Activated naive CD4-positive, alpha-beta T cell treated with anti-CD3 and anti-CD28 coated beads, Interleukin-2, amount 50 U/mL, for 16 hours (primary cell): ENCODE results near the gene DYNLT5.
A peak's percentile ranks its signal among the peaks of the same experiment; 100 is the strongest.
"Not testable (repeated sequence)": the region's sequence is repeated elsewhere in the genome, so short reads cannot be mapped to it uniquely, and the experiment has no call there.

Source experiments
- DNase-seq: peaks from one replicate; pipeline ENCODE4 v3.0.0-alpha.2; 2020

Gene DYNLT5, protein sequence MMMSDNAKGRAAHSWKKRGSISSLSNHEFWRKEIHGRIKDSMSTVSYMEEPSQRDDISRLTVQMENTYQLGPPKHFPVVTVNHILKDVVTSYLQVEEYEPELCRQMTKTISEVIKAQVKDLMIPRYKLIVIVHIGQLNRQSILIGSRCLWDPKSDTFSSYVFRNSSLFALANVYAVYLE

GRCh38 chr1:66752000-66752592 is at the start of gene DYNLT5:
Gene DYNLT5 (plus strand): TSS chr1:66752459. CDS start chr1:66754659, 2,200 bp downstream.
- DNase-seq, result no peak

GRCh38 chr1:66704177-66704875 is 47.9 kb upstream of the DYNLT5 start:
- no peak for DNase-seq

DNA sequence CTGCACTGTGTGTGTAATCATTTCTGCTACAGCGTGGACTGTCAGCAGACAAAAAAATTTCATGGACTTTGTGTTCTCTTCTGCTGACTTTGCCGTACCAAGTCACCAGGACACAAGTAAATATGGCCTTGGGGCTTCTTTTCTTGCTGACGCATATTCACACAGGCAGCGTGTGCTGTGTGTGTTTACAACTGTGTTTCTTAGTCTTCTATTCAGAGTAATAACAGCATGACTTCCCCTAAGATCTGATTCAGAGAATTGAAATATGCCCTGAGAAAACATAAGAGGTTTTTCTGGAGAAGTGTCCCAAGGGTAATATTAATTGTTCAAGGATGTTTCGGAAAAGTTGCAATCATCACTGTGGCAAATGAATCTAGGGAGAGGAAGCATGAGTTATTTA is 47.1 kb upstream of the DYNLT5 start:
- no peak for DNase-seq

DNA sequence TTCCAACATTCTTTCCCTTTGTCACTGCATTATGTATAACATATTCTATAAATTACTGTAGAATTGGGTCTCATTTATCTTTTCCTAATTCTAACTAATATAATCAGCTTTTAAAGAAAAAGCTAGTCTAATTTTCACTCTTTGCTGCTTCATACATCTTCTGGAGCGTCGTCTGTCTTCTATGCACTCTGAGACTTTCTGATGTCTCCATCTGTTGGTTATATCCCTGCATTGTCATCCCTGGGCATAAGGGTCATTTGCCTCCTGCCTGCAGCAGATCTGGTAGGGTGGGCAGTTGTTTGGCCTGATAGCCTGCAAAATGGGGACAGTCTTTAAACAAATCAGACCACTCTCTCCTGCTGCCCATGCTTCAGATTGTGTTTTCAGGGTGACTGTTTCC is 40.8 kb upstream of the DYNLT5 start:
- DNase-seq, result no peak

DNA sequence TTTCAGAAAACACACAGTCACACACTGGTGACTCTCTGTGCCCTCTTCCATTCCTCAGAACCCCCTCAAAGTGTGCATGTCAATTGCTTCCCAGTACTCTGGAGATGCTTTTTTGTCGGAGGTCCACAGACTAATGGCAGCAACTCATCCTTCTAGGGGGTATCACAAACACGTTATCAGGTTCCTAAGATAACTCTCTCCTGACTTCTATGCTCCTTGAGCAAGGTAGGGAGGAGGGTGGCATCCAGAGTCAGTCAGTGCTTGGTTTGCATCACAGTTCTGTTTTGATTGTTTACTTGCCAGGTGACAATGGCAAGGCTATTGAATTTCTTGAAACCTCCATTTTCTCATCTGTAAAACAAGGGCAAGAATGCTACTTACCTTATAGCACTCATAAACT is 39.4 kb upstream of the DYNLT5 start:
- no peak for DNase-seq

GRCh38 chr1:66723985-66724384 is 28.3 kb upstream of the DYNLT5 start:
- no peak for DNase-seq

DNA sequence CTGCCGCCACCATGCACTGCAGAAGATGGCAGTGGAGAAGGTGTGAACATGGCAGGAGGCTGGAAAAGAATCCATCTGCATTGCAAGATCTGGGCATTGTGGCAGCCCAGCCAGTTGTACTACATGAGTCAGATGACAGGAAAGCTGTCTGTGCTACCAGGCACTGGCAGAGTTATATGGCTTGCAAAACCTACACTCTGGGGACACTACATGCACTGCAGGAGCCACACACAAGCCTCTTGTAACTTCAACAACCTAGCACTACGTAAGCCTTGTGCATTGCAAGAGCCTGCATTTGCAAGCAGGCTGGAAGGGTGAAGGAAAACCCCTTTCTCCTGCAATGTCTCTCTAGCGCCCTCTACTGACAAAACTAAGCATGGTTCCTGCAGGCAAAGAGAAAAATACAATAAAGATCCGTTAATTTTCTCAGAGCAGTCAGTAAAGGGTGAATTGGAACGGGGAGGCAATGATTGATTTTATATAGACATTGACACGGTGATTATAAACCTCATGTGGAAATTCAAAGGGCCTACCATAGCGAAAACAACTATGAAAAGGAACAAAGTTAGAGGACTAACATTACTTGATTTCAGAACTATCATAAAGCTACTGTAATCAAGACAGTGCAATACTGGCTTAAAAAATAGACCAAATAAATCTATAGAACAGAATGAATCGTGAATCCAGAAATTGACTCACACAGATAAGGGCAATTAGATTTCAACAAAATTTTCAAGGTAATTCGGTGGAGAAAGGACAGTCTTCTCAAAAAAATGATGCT is 26.2 kb upstream of the DYNLT5 start:
- peak; percentile 39 for DNase-seq

DNA sequence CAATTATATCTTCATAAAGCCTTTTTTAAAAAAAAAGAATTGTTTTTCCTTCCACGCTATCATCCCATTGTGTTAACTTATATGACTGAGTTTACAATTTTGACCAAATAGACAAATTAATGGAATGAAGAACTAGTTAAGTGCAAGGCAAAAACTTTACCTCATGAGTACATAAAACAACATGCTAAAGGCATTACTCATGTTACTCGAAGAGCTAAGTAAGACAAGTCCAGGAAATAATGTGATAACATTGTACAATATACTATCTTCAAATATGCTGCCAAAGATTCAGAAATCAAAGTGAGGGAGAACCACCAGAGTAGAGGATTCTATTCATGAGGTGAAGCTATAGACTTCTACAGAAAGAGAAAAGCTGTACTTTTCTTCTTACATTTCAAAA is 24.2 kb upstream of the DYNLT5 start:
- no peak for DNase-seq

DNA sequence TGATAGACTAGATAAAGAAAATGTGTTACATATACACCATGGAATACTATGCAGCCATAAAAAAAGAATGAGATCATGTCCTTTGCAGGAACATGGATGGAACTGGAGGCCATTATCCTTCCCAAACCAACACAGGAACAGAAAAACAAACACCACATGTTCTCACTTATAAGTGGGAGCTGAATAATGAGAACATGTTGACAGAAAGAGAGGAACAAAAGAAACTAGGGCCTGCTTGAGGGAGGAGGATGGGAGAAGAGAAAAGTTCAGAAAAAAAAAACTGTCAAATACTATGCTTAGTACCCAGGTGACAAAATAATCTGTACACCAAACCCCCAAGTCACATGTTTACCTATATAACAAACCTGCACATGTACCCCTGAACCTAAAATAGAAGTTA is 23.5 kb upstream of the DYNLT5 start:
- DNase-seq, result not testable (repeated sequence)

DNA sequence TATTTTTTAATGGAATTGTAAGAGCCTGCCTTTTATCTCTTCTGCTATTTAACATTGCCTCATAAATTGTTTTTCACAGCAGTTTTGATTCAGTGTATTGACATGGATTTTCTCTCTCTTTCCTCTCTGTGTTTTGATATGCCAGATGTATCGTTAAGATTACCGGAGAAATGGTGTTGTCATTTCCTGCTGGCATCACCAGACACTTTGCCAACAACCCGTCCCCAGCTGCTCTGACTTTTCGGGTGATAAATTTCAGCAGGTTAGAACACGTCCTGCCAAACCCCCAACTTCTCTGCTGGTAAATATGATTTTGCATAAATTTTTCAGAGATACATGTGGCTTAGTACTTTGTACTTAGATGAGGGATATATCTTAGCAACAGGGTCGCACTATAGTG is 23.1 kb upstream of the DYNLT5 start:
- DNase-seq, result no peak

DNA sequence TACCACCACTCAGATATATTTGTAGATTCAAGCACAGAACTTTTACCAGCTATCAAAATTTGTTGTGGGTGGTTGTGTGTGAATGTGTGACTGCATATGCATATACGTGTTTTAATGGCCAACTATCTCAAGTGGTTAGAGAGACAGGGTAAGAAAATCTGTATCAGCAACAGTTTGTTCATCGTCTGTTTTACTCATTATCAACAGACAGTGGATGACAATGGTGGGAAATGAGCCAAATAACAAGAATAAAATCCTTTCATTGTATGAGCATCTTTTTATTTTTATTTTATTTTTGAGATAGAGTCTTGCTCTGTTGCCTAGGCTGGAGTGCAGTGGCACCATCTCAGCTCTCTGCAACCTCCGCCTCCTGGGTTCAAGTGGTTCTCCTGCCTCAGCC is 22.7 kb upstream of the DYNLT5 start:
- no peak for DNase-seq

DNA sequence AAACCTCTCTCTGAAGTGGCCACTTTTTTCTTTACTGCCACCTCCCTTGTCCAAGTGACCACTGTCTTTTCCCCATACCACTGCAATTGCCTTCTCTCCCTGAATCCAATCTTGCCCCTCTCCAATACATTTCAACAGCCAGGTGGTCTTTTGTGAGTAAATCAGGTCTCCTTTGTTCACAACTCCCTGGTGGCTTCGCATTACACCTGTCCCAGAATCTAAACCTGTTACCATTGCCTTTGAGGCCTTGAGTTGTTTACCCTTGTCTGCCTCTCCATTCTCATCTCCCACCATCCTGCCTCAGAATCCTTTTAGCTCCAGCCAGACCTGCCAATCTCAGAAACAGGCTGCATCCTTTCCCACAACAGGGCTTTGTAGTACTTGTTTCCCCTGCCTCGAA is 21.8 kb upstream of the DYNLT5 start:
- no peak for DNase-seq

GRCh38 chr1:66731170-66731865 is 20.9 kb upstream of the DYNLT5 start:
- DNase-seq, result no peak

GRCh38 chr1:66732407-66733166 is 19.7 kb upstream of the DYNLT5 start:
- no peak for DNase-seq

DNA sequence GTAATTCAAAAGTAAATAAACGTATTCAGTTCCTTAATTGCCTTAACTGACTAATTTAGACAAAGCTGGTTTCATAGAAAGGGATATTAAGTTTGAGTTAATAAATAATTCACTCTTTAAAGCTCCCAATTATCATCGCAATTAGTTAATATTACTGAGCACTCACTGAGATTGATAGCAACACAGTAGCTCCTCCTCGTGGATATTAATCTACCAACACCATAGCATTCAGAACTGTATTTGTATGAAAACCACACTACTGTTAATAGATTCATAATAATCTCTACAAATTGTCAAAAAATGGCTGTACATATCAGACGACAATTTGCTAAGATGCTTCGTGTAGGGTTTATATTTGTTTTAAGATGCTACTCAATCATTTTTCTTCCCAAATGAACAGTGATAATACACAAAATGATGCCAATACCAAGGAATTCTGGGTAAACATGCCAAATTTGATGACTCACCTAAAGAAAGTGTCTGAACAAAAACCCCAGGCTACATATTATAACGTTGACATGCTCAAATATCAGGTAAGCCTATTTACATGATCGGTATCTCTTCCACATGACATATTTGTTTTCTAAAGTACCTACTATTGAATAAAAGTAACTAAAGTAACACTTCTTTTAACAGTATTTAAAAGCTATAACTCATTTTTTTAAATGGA is 18.8 kb upstream of the DYNLT5 start:
- no peak for DNase-seq

DNA sequence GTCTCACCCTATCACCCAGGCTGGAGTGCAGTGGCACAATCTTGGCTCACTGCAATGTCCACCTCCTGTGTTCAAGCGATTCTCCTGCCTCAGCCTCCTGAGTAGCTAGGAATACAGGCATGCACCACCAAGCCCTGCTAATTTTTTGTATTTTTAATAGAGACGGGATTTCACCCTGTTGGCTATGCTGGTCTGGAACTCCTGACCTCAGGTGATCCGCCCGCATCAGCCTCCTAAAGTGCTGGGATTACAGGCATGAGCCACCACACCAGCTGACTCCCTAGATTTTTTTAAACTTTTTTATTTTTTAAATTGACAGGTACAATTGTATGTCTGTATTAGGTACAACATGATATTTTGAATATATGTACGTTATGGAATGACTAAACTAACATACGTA is 17.7 kb upstream of the DYNLT5 start:
- DNase-seq, result not testable (repeated sequence)

GRCh38 chr1:66737836-66738235 is 14.4 kb upstream of the DYNLT5 start:
- no peak for DNase-seq

DNA sequence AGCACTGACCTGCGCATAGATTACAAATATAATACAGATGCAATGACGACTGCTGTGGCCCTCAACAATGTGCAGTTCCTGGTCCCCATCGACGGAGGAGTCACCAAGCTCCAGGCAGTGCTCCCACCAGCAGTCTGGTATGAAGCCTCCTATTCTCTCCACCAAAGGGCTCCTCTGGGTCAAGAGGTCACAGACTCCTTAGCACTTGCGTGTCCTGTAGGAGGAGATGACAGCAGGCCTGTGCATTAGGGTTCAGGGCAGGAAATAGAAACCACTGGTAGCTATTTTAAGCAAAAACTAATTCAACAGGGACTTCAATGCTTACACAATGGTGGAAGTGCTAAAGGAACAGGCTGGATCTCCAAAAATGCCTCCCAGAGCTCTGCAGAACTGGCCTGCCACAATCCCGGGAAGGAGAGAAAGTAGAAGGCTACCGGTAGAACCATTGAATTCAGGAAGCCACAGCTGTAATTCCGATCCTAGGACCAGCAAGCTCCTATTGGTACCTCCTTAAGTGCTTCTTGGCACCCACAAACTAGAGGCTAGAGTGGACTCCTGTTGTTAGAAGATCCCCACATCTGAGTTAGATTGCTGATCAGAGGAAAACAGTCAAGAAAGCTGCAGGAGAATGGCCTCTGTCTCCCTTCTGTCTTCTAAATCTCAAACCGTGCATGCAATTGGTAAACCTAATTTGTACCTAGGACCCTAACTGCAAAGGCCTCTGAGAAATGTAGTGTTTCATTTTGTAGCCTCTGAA is 12.7 kb upstream of the DYNLT5 start:
- no peak for DNase-seq

- no peak for DNase-seq
Measured at GRCh38 chr1:66745451-66745850, 6.8 kb upstream of the DYNLT5 start.

- DNase-seq, result no peak
Measured at GRCh38 chr1:66747501-66747900, 4.8 kb upstream of the DYNLT5 start.

DNA sequence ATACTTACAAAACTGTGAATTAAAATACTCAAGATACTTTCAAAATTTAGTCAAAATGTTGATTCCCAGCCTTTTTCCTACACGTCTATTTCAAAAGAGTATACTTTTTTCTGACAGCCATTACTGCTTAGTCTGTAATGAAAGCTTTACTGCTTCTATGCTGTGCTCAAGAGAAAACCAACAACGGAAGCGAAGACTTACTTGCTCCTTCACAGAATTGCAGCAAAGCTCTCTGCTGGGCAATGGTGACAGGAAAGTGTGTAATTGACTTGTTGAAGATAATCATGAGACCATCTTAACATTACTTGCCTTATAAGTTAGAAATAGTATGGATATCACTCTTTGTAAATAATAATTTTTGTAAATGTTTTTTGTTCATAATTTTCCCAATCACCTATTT is 1.7 kb upstream of the DYNLT5 start:
- DNase-seq, result no peak
